HG03460 (cell line): ENCODE results near the gene AURKA.

Experiments
- ATAC-seq: cut with Tn5 transposase; IDR thresholded peaks from one replicate; pipeline ENCODE4 v1.9.1; 2021; ENCODE audit not compliant: unreplicated experiment

AURKA gene

GRCh38 chr20:56392132-56392880 lies at the start of gene AURKA, which contains the start of gene CSTF1:
AURKA (minus strand) TSS chr20:56392215; CDS start chr20:56388197, 4,018 bp downstream.
CSTF1 (plus strand) TSS chr20:56392645; CDS start chr20:56395553, 2,908 bp downstream.
- ATAC-seq, result peak; percentile 89

GRCh38 chr20:56440346-56441007 lies 48.5 kb upstream of the AURKA start:
- peak; percentile 86 for ATAC-seq

- no peak for ATAC-seq
These were observed 47.8 kb upstream of the AURKA start for GRCh38 chr20:56439771-56440291.

GRCh38 chr20:56438284-56438683 lies 46.3 kb upstream of the AURKA start:
- no peak for ATAC-seq

GRCh38 chr20:56437196-56437960 lies 45.4 kb upstream of the AURKA start:
- ATAC-seq, result no peak

- no peak for ATAC-seq
These were observed 41.9 kb upstream of the AURKA start for GRCh38 chr20:56433880-56434255.

- no peak for ATAC-seq
These were observed 41.3 kb upstream of the AURKA start for GRCh38 chr20:56433221-56433879.

- ATAC-seq, result no peak
These were observed 39.5 kb upstream of the AURKA start for GRCh38 chr20:56431471-56431870.

GRCh38 chr20:56430957-56431356 lies 38.9 kb upstream of the AURKA start:
- ATAC-seq, result no peak

- no peak for ATAC-seq
These were observed 38.4 kb upstream of the AURKA start for GRCh38 chr20:56430461-56430860.

- no peak for ATAC-seq
These were observed 37.9 kb upstream of the AURKA start for GRCh38 chr20:56429941-56430340.

- no peak for ATAC-seq
These were observed 37.5 kb upstream of the AURKA start for GRCh38 chr20:56429502-56429901.

- ATAC-seq, result no peak
These were observed 36.9 kb upstream of the AURKA start for GRCh38 chr20:56428881-56429280.

- ATAC-seq, result no peak
These were observed 36.4 kb upstream of the AURKA start for GRCh38 chr20:56428410-56428809.

GRCh38 chr20:56427797-56428196 lies 35.8 kb upstream of the AURKA start:
- no peak for ATAC-seq

- ATAC-seq, result no peak
These were observed 34.9 kb upstream of the AURKA start for GRCh38 chr20:56426926-56427325.

- no peak for ATAC-seq
These were observed 34.0 kb upstream of the AURKA start for GRCh38 chr20:56426026-56426425.

- ATAC-seq, result no peak
These were observed 32.9 kb upstream of the AURKA start for GRCh38 chr20:56424931-56425330.

GRCh38 chr20:56423886-56424285 lies 31.9 kb upstream of the AURKA start:
- ATAC-seq, result no peak

- no peak for ATAC-seq
These were observed 31.2 kb upstream of the AURKA start for GRCh38 chr20:56423211-56423610.

GRCh38 chr20:56422824-56423189 lies 30.8 kb upstream of the AURKA start:
- ATAC-seq, result no peak
